GM13977 (cell line): ENCODE data around the gene CRTC3.
"Not testable (repeated sequence)": the region's sequence is repeated elsewhere in the genome, so short reads cannot be mapped to it uniquely, and the experiment has no call there.

Source experiments
- DNase-seq: peaks from one replicate; pipeline ENCODE4 v3.0.0; 2012; ENCODE audit warnings: low spot score
- in situ Hi-C: fragments of 300-500 bp; cut with MboI; formaldehyde crosslinking; loops from one replicate; pipeline ENCODE4 v1.12.0; 2022; ENCODE audit warnings: low sequenced_read_pairs, low pct_unique_long_range_greater_than_20kb, mixed read lengths, inconsistent platforms; ENCODE audit not compliant: unreplicated experiment
- TF ChIP-seq, protein P1 (sequence below): IDR thresholded peaks from 2 replicates; pipeline ENCODE4 v1.5.1; 2012; ENCODE audit warnings: mild to moderate bottlenecking, control low read depth; ENCODE audit not compliant: insufficient read depth; ENCODE audit errors: extremely low read depth, missing control alignments

CRTC3 gene

DNA sequence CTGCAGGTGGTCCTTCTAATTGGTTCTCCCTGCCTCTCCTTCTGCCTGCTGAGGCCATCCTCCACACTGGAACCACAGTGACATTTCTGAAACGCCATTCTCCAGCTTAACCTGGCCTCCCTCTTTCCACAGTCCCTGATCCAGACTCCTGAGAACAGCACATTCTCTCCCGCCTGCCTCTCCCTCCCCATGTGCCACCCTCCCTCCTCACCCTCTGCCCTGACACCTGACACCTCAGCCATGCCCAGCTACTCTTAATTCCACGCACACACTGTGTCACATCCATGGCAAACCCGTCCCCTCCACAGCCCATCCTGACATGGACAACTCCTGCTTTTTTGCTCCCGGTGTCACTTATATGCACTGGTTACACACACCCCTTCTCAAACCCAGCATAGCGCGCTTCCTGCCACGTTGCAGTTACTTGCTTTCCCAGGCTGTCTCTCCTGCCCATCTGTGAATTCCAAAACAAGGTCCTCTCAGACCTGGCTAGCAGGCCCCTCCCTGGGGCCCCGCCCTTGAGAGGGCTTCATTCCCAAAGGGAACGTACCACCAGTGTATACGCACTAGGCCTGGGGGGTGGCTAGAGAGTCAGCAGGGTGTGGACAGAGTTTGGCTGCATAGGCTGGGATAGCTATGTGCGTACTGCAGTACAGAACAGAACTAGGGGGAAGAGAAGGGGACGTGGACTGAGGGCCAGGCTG lies 94.7 kb downstream of the CRTC3 start:
- in situ Hi-C loops = loop anchor here (10.0 kb wide), 1 partner anchor 300 kb away; no protein-coding TSS in a partner anchor
- DNase-seq = no peak
- TF ChIP-seq, protein P1, sequence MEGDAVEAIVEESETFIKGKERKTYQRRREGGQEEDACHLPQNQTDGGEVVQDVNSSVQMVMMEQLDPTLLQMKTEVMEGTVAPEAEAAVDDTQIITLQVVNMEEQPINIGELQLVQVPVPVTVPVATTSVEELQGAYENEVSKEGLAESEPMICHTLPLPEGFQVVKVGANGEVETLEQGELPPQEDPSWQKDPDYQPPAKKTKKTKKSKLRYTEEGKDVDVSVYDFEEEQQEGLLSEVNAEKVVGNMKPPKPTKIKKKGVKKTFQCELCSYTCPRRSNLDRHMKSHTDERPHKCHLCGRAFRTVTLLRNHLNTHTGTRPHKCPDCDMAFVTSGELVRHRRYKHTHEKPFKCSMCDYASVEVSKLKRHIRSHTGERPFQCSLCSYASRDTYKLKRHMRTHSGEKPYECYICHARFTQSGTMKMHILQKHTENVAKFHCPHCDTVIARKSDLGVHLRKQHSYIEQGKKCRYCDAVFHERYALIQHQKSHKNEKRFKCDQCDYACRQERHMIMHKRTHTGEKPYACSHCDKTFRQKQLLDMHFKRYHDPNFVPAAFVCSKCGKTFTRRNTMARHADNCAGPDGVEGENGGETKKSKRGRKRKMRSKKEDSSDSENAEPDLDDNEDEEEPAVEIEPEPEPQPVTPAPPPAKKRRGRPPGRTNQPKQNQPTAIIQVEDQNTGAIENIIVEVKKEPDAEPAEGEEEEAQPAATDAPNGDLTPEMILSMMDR = no peak

DNA sequence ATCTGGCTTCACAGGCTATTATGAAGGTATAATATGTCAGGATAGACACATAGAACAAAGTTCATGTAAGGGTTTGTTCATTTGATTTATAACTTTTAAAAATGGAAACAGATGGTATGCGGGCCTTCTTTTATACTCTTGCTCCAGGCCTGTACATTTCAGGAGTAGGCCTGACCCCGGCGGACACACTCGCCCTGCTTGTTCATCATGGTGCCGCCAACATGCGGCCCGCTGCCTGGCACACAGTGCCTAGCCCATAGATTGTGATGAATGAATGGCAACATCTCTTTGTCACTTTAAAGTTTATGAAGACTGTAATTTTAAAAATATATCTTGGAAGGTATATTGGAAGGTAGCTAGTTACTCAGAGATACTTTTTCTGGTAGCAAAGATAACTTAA lies 95.3 kb downstream of the CRTC3 start:
- TF ChIP-seq, protein P1 = no peak
- DNase-seq = no peak
- in situ Hi-C loops = loop anchor here (10.0 kb wide), 1 partner anchor 300 kb away; no protein-coding TSS in a partner anchor

DNA sequence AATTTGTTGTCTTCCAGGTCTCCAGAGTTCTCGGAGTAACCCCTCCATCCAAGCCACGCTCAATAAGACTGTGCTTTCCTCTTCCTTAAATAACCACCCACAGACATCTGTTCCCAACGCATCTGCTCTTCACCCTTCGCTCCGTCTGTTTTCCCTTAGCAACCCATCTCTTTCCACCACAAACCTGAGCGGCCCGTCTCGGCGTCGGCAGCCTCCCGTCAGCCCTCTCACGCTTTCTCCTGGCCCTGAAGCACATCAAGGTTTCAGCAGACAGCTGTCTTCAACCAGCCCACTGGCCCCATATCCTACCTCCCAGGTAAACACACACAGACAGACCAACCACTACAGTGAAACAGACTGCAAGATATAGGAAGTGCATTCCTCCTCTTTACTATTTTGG lies 99.5 kb downstream of the CRTC3 start:
- TF ChIP-seq, protein P1 = no peak
- no peak for DNase-seq
- in situ Hi-C loops = loop anchor here (10.0 kb wide), 1 partner anchor 304 kb away; no protein-coding TSS in a partner anchor

DNA sequence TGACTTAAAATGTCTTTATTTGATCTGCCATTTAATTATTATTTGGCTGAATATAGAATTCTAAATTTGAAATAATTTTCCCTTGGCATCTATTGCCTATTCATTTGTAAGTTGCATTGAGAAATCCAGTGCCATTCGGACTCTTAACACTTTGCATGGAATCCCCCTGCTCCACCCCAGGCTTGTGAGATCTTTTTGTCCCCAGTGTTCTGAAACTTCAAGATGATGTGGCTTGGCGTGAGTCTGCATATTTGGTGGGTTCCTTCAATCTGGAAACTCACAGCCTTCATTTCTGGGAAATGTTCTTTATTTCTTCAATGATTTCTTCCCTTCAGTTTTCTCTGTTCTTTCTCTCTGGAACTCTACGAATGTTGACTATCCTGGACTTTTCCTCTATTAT lies 103.6 kb downstream of the CRTC3 start:
- TF ChIP-seq, protein P1 = no peak
- no peak for DNase-seq
- in situ Hi-C loops = no loop called here

DNA sequence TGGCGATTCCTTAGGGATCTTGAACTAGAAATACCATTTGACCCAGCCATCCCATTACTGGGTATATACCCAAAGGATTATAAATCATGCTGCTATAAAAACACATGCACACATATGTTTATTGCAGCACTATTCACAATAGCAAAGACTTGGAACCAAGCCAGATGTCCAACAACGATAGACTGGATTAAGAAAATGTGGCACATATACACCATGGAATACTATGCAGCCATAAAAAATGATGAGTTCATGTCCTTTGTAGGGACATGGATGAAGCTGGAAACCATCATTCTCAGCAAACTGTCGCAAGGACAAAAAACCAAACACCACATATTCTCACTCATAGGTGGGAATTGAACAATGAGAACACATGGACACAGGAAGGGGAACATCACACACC lies 107.3 kb downstream of the CRTC3 start:
- DNase-seq, in situ Hi-C loops: not testable (repeated sequence)

DNA sequence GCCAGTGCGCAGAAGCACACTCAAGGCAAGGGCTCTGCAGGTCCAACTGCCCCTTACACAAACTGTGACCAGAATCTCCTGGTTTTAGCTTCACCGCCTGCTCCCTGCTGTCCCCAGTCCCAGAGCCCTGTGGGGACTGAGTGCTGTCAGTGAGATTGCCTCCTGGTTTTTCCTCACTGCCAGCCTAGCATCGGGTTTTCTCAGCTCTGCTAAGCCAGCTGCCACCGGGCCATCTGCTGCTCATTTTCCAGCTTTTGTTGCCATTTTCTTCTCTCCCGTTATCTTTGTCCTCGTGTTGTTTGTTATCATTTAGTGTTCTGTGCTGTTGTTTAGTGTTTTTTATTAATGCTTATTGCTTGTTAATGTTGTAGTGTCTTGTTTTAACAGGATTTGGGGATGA lies 108.0 kb downstream of the CRTC3 start:
- in situ Hi-C loops = no loop called here
- TF ChIP-seq, protein P1 = no peak
- no peak for DNase-seq

DNA sequence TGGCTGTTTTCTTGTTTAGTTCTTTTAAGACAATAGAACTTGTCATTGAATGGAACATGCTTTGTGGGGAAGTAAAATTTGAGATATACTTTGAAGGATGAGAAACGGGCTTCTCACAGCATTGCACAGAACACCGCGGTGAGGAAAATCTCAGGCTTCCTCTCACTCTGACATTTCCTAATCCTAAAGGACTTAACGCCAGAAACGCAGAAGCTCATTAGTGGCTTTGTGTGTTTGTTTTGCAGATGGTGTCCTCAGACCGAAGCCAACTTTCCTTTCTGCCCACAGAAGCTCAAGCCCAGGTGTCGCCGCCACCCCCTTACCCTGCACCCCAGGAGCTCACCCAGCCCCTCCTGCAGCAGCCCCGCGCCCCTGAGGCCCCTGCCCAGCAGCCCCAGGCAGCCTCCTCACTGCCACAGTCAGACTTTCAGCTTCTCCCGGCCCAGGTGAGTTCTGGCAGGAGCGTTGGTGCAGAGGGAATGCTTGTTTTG lies 108.5 kb downstream of the CRTC3 start:
- no peak for DNase-seq
- in situ Hi-C loops = no loop called here
- TF ChIP-seq, protein P1 = no peak
